ELR (cell line): ENCODE data around the gene C1orf116.

Source experiments
- DNase-seq: peaks from one replicate; pipeline ENCODE4 v3.0.0-alpha.2; 2015; ENCODE audit warnings: low read depth

C1orf116 gene

DNA sequence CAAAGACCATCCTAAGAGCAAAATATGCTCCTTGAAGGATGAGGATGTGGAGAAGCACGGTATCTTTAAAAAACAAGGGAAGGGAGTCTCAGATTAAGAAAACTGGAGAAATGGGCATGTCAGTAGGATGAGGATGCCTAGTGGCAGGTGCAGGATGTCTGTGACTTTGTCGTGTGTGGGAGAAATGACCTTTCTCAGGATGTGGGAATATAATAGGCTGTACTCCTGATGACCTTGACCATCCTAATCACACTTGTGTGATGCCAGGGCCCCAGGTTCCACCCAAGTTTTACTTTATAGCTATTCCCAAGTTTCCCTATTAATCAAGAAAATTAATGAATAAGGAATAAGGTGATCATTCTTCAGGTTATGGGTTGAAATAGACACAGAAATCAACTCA, 12.9 kb downstream of the C1orf116 start:
- no peak for DNase-seq

GRCh38 chr1:207019161-207019560, 13.4 kb downstream of the C1orf116 start:
- DNase-seq: no peak

DNA sequence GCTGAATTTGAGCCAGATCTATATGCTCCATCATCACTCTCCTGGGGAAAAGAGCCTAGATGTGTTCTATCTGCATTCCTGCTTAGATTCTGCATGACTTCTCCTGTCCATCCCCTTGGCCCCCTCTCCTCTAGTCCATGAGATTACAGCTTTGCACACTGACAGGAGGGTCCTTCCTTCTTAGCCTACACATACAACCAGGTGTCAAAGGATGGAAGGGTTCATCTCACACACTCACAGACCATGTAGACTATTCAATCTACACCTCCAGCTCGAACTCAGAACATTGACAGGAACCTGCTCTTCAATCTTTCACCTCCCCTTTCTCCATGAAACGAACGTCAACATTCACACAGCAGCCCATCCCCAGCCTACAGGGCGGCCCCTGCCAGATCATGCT, 13.8 kb downstream of the C1orf116 start:
- DNase-seq: no peak

DNA sequence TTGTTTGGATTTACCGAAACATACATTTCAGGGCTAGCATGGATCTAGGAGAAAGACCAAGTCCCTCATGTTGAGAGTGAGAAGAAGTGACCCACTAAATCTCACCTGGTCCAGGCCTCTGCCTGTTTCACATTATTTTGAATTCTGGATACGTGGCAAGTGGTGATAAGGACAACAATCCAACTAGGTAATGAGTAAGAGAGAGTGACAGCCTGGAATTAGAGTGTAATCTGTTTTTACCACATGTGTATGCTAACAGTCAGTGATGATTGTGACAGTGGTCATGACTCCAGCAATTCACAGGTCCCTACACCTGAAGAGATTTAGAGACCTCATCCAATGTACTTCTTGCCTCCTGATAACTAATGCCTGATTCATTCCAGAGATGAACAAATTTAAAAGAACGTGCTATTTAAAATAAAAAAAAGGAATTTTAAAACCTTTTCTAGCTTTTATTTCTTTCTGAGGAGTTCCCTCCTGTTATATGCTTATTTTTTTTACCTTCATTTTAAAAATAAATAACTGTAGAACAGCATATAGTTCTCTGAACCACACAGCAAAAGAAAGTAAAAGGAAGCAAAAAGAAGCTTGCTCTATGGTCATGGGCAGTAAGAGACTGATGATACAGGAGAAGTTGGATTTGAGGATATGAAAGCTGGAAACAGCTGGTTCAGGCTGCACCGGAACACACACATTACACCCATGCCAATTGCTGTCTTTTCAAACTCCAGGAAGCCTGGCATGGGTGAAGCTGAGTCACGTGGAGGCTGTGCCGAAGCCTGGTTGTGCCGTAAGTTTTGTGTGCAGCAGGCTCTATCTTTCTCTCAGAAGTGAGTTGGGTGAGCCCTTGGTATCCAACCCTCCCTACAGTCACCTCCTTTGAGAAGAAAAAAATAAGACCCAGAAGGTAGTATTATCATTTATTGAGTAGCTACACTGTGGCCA, 14.7 kb downstream of the C1orf116 start:
- no peak for DNase-seq

DNA sequence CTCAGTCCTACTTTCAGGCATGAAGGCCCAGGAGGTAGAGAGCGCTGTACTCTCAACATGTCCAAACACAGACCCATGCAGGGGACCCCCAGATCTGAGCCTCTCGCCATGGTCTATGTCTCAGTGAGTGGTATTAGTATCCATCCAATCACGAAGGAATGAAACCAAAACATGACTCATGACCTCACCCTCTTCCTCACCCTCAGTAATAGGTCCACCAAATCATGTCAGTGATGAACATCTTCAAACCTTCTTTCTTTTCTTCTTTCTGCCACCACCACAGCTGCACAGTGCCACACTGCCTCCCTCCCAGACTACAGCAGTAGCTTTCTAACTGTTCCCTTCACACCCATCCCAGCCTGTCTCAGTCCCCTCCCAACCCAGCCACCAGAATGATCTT, 16.8 kb downstream of the C1orf116 start:
- DNase-seq: peak; percentile 19

DNA sequence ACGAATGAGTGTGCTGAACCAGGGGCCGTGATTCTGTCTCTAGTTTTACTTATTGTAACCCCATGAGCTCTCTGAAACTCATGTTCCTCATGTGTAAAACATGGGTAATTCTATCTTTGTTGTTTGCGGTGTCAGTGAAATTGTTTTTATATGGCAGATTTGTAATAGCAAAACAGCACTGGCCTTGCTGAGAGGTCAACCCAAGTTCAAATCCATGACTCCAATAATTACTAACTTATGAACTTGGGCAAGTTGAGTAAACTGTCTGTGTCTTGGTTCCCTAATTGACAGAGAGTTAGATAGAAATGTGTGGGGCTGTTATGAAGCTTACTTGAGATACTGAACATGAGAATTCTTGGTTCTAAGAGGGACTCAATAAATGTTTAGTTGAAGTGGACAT, 17.8 kb downstream of the C1orf116 start:
- no peak for DNase-seq

- no peak for DNase-seq
Measured at GRCh38 chr1:207013321-207014085, 19.1 kb downstream of the C1orf116 start.

DNA sequence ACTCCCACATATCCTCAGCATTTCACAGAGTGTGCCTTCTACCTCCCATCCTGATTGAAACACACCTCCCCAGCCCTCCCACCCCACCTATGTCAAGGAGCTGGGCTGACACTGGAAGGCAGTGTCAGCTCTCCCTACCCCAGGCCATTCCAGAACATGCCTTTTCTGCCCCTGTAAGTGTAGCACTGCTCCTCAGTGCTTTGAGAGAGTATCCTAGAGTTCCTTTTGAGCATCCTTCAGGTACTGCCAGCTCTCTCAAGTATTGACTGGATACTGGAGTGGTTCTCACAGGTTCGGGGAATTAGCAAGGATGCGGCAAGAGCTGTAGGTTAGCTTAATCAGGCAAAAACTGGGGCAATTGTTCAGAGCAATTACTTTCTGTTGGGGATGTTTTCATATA, 21.8 kb downstream of the C1orf116 start:
- no peak for DNase-seq

- DNase-seq: no peak
Measured at GRCh38 chr1:207009945-207010344, 22.6 kb downstream of the C1orf116 start.

DNA sequence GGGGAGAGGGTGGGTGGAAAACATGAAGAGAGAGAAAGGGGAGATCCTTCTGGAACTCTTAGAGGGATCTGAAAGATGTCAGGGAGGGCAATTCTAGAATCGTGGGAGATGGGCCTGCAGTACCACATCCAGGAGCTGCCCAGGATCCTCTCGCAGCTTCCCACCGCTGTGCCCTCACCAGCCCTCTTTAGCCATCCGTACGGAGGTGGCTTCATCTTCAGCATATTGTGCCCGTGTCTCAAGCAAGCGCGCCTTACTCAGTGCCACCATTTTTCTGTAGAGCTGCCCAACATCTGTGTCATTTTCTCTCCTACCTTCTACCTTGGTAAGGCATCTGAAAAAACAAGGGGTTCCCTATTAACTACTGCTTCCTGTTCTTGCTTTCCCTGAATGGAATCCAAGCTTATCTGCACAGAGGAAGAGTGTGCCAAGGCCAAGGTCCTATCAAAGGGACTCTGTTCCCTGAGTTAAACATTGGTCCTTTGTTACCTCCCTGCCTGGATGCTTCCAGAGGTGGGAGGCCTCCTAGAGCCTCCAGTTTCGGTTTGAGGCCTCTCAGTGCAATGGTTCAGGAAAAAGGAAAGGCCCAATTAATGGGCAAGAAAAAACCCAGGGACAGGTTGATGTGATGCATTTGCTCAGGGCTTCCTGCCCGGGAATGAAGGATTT, 23.2 kb downstream of the C1orf116 start:
- no peak for DNase-seq

DNA sequence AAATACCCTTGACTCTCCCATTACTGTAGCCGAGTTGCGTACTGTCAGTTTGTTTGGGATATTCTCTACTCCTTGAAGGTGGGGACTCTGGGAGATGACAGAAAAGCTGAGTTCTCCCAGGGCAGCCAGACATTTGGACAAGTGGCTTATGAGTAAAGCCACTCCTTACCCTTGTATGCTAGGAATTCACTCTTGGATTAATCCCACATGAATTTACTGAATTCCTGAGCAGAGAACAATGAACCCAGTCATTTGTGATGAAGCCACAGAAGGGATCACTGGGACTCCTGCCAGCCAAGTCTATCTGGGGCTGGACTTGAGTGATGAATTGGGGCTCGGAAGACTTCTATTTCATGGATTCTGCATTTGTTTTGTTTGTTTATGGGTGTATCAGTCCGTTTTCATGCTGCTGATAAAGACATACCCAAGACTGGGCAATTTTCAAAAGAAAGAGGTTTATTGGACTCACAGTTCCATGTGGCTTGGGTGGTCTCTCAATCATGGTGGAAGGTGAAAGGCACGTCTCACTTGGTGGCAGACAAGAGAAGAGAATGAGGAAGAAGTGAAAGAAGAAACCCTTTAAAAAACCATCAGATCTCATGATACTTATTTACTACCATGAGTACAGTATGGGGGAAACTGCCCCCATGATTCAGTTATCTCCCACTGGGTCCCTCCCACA, 25.1 kb downstream of the C1orf116 start:
- peak; percentile 98 for DNase-seq

DNA sequence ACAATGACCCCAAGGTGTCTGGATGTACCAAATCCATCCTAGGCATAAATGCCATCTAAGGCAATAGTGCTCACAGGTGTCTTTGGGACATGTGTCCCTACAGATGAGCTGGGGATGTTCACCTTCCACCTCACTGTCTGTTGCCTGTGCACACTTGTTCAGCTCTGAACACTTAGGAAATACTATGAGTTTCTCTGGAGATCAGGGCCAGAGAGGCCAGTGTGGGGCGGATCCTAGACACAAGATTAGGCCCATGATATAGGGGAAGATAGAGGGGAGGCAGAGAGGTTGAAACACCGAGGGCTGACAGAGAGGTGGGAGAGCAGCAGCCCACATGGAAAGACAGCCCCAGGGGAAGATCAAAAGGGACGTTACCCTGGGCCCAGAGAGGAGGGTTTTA, 25.6 kb downstream of the C1orf116 start:
- no peak for DNase-seq

DNA sequence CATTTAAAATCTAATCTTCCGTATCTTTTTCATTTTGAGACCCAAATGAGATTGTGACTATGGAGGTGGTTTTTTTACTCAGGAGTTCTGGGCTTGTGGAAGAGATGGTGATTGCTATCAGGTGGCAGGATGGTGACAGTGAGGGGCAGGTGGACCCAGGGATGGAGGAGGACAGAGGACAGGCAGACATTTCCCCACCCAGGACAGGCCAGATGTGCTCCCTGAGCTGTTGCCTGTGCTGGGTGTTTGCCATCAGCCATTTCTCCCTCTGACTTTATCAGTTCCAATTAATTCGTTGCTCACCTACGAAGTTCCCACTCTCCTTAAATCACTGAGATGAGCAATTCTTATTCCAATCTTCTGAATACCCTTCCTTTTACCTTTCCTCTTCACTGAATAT, 26.5 kb downstream of the C1orf116 start:
- DNase-seq: no peak

DNA sequence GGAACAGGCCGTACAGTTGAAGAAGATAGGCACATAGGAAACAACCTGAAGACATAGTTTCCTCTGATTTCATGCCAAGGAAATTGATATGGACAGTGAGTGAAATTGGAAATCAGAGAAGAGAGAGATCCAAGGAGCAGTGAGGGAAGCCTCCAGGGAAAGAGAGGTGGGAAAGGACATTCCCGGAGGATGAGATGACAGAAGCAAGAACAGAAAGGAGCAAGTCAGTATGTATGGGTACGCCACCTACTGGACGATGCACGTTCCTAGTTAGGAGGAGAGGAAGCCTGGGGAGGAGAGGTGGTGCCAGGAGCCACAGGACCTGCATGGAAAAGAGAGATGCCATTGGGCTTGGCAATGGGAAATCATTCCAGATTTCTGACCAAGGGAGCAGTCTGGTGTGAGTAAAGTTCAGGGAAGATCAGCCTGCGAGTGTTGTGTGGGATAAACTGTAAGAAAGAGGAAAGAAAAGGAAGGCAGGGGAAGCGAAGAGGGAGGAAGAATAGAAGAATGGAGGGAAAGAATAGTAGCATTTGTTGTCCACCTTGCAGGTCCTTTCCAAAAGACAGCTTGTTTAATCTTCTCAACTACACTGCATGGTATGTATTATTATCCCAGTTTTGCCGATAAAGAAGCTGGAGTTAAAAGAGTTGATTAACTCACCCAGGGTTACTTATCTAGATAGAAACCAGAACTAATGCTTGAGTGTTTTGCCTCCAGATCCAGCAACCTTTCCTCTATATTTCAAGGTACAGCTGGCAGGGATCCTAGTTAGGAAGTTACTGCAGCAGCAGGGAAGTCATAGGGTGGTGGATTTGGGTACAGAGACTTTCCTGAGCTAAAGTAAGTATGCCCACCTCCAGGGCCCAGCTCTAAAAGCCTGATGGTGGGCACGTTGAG, 27.4 kb downstream of the C1orf116 start:
- peak; percentile 89 for DNase-seq

- no peak for DNase-seq
Measured at GRCh38 chr1:207003210-207003609, 29.3 kb downstream of the C1orf116 start.

DNA sequence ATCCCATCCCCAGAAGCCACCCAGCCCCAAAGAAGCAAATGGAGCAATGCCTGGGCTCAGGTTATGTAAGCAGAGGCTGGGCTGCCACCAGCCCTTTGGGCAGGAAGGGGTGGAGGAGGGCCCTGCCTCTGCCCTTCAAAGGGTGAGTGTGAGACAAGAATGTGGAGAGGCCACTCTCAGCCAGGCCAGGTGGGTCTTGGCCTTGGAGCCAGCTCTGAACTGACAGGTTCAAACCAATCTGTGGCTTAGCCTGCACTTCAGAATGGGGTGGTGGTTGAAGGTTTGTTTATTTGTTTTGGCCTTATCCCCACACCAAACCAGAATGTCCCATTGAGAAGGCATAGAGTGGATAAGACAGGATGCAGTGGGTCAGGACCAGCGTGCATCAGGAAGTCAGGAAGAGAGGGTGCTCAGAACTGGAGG, 29.8 kb downstream of the C1orf116 start:
- DNase-seq: no peak

DNA sequence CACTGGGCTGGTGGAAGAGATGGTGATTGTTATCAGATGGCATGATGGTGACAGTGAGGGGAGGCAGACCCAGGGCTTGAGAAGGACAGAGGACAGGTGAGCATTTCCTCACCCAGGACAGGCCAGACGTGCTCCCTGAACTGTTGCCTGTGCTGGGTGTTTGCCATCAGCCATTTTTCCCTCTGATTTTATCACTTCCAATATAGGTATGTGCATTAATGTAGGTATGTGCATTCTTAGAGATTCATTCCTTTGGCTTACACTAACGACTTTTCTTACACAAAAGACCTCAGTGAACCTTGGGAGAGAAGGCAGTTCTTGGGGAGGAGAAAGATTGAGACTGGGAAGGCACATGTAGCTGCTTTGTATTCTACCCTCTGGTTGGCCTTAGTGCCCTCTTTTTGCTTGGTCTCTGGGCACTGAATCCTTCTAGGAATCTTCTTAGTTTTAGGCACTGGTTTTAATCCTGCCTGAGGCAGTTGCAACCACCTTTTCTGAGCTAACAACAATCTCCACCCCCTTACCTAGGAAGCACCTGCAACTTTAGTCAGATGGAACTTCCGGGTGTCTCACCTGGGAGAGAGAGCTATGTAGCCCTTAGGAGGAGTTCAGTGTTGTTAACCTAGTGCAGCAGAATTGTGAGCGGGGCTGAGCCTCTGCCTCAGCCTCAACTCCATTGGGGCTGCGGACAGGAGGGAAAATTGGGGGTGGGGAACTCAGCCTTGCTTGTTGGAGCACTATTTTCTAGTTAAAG, 30.9 kb downstream of the C1orf116 start:
- no peak for DNase-seq

- DNase-seq: no peak
Measured at GRCh38 chr1:207000651-207001291, 31.8 kb downstream of the C1orf116 start.

GRCh38 chr1:206998816-206999215, 33.7 kb downstream of the C1orf116 start:
- no peak for DNase-seq

- no peak for DNase-seq
Measured at GRCh38 chr1:206992790-206993189, 39.8 kb downstream of the C1orf116 start.
